22Rv1 (cell line): ENCODE measurements around the gene LRSAM1.

Experiments
- CTCF ChIP-seq: fragments of 450-650 bp; IDR thresholded peaks from 2 replicates; pipeline ENCODE4 v1.5.1; 2017; ENCODE audit warnings: mild to moderate bottlenecking
- ZFX ChIP-seq: fragments of 450-650 bp; IDR thresholded peaks from 2 replicates; pipeline ENCODE4 v1.6.1; 2017; ENCODE audit warnings: antibody characterized with exemption, borderline replicate concordance

DNA sequence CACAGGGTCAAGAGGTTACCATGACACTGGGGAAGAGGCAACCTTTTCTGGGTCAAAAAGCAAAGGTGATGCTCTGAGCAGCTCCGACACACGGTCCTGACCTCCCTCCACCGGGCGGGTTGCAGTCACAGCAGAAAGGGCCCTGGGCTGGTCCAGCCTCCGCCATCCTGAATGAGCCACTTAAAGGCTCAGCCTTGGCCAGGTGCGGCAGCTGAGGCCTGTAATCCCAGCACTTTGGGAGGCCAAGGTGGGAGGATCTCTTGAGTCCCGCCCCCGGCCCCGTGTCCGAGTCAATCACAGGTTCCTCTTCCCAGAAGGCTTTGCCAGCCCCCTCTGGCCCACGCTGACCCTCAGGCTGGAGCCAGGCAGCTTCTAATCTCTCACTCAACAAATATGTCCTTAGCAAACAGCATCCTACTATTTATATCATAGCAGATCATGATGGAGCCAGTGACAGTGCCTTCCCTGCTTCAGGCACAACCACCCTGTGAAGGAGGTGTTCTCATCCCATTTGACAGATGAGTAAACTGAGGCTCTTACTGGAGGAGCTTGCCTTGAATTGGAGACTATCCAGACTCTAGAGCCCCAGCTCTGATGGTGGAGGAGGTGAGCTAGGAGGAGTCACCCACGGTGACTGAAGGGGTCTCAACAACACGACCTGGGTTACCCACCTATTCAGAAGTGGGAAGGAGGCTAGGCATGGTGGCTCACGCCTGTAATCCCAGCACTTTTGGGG lies 79.1 kb downstream of the LRSAM1 start:
- TF ChIP-seq CTCF (no peak), ZFX (no peak)
